MCF 10A (cell line): Measurements from ENCODE around the gene HCCS. TPM values are rescaled to one million over a fixed set of nuclear protein-coding genes. Genes with fewer than 3 reads are reported as not detected.

Source experiments
- BruUV-seq: library from RNA; stranded (reverse); fragments of 400-500 nt; replicated peaks from 2 replicates; lab custom pipeline; 2021; lab: Mats Ljungman, UMichigan
- CTCF ChIA-PET: fragments of 300-600 bp; sonication (Branson Sonifier 250); formaldehyde crosslinking; extraction: SDS; loops from one replicate; lab custom pipeline; 2021; ENCODE audit warnings: antibody characterized with exemption, inconsistent platforms; lab: Yijun Ruan, JAX
- POLR2A ChIA-PET: fragments of 300-600, 350-650 bp; sonication (Branson Sonifier 250); formaldehyde crosslinking; extraction: SDS; loops from one replicate; lab custom pipeline; 2020; ENCODE audit warnings: antibody characterized with exemption, inconsistent platforms; lab: Yijun Ruan, JAX
- DNase-seq: peaks from one replicate; pipeline ENCODE4 v3.0.0-alpha.2; 2018; ENCODE audit not compliant: unreplicated experiment
- H3K27ac Mint-ChIP-seq: one replicate; pipeline ENCODE4 v1.8.0; 2022; ENCODE audit warnings: mild to moderate bottlenecking, low read depth, mixed read lengths; ENCODE audit not compliant: unreplicated experiment
- H3K27me3 Mint-ChIP-seq: one replicate; pipeline ENCODE4 v1.8.0; 2022; ENCODE audit warnings: mixed read lengths; ENCODE audit not compliant: insufficient read depth, unreplicated experiment
- H3K36me3 Mint-ChIP-seq: one replicate; pipeline ENCODE4 v1.8.0; 2022; ENCODE audit warnings: mild to moderate bottlenecking, moderate library complexity, mixed read lengths; ENCODE audit not compliant: insufficient read depth, unreplicated experiment
- H3K4me1 Mint-ChIP-seq: one replicate; pipeline ENCODE4 v1.8.0; 2022; ENCODE audit warnings: mixed read lengths; ENCODE audit not compliant: insufficient read depth, unreplicated experiment
- H3K4me3 Mint-ChIP-seq: one replicate; pipeline ENCODE4 v1.8.0; 2022; ENCODE audit warnings: mild to moderate bottlenecking, moderate library complexity, mixed read lengths; ENCODE audit not compliant: unreplicated experiment
- H3K9me3 Mint-ChIP-seq: one replicate; pipeline ENCODE4 v1.8.0; 2022; ENCODE audit warnings: mixed read lengths; ENCODE audit not compliant: unreplicated experiment
- CTCF ChIP-seq: fragments of 200-600 bp; IDR thresholded peaks from one replicate; pipeline ENCODE4 v1.8.0; 2022; ENCODE audit warnings: antibody characterized with exemption, mild to moderate bottlenecking; ENCODE audit not compliant: unreplicated experiment
- intact Hi-C: fragments of 100-400 bp; cut with micrococcal nuclease; formaldehyde crosslinking; loops from 2 replicates; pipeline ENCODE4 v1.14.1; 2022
- total RNA-seq: library from RNA; stranded (reverse); gene quantifications from 2 replicates; pipeline ENCODE4 v1.2.3, GENCODE V29; 2022

Gene HCCS
- total RNA-seq, 1 experiment from 2014 or later, result 41.0 TPM

GRCh38 chrX:11159149-11159548, 48.0 kb downstream of the HCCS start:
- BruUV-seq, result no TSS peak
- CTCF ChIA-PET, result interaction anchor here (0.7 to 1.0 kb wide), 2 partner anchors 329 to 564 kb away, joined by 3 read pairs; no protein-coding TSS in a partner anchor
- Mint-ChIP-seq H3K36me3 (no peaks in the 10 kb centered on the region), H3K27ac (no peak overlapping the region), H3K27me3 (peaks cover 17% of the 10 kb centered on the region), H3K4me1 (no peaks in the 10 kb centered on the region), H3K9me3 (no peaks in the 10 kb centered on the region), H3K4me3 (no peak overlapping the region)
- intact Hi-C loops, result no loop called here
- no peak for TF ChIP-seq CTCF
- POLR2A ChIA-PET, result no interaction called here
- no peak for DNase-seq

- no peak for DNase-seq
- no peak overlapping the region for H3K4me3 Mint-ChIP-seq
- peaks cover 25% of the 10 kb centered on the region for H3K27me3 Mint-ChIP-seq
- POLR2A ChIA-PET, result no interaction called here
- CTCF ChIA-PET, result interaction anchor here (0.6 kb wide), 1 partner anchor 349 kb away, joined by 3 read pairs; no protein-coding TSS in a partner anchor
- intact Hi-C loops, result no loop called here
- H3K4me1 Mint-ChIP-seq, result no peaks in the 10 kb centered on the region
- H3K9me3 Mint-ChIP-seq, result no peaks in the 10 kb centered on the region
- no TSS peak for BruUV-seq
- no peak for TF ChIP-seq CTCF
- no peak overlapping the region for H3K27ac Mint-ChIP-seq
- H3K36me3 Mint-ChIP-seq, result no peaks in the 10 kb centered on the region
These were observed 53.3 kb downstream of the HCCS start for GRCh38 chrX:11164433-11164832.

- intact Hi-C loops, result no loop called here
- BruUV-seq, result no TSS peak
- no peaks in the 10 kb centered on the region for H3K4me1 Mint-ChIP-seq
- no peak for TF ChIP-seq CTCF
- DNase-seq, result no peak
- ChIA-PET POLR2A (no interaction called here), CTCF (interaction anchor here (0.5 to 1.2 kb wide), 2 partner anchors 140 to 360 kb away, joined by 3 to 4 read pairs; no protein-coding TSS in a partner anchor)
- H3K36me3 Mint-ChIP-seq, result no peaks in the 10 kb centered on the region
- H3K27ac Mint-ChIP-seq, result no peak overlapping the region
- H3K9me3 Mint-ChIP-seq, result no peaks in the 10 kb centered on the region
- peaks cover 57% of the 10 kb centered on the region for H3K27me3 Mint-ChIP-seq
- no peak overlapping the region for H3K4me3 Mint-ChIP-seq
These were observed 60.8 kb downstream of the HCCS start for GRCh38 chrX:11171956-11172355.

GRCh38 chrX:11172415-11172814, 61.3 kb downstream of the HCCS start:
- peaks cover 61% of the 10 kb centered on the region for H3K27me3 Mint-ChIP-seq
- TF ChIP-seq CTCF, result no peak
- intact Hi-C loops, result no loop called here
- POLR2A ChIA-PET, result no interaction called here
- H3K4me1 Mint-ChIP-seq, result no peaks in the 10 kb centered on the region
- BruUV-seq, result no TSS peak
- CTCF ChIA-PET, result interaction anchor here (0.7 to 1.5 kb wide), 3 partner anchors 10 to 359 kb away, joined by 3 to 5 read pairs (median 4); no protein-coding TSS in a partner anchor
- H3K9me3 Mint-ChIP-seq, result no peaks in the 10 kb centered on the region
- no peak for DNase-seq
- no peak overlapping the region for H3K27ac Mint-ChIP-seq
- H3K4me3 Mint-ChIP-seq, result no peak overlapping the region
- no peaks in the 10 kb centered on the region for H3K36me3 Mint-ChIP-seq

Other genes starting within 250 kb of the HCCS start
- not detected in 2 replicates for gene AMELX, start 182.1 kb downstream of the HCCS start, total RNA-seq